Natural killer cell (primary cell): Measurements from ENCODE around the gene TTYH1. TPM values are rescaled to one million over a fixed set of nuclear protein-coding genes. Genes with fewer than 3 reads are reported as not detected.
"Not testable (repeated sequence)": the region's sequence is repeated elsewhere in the genome, so short reads cannot be mapped to it uniquely, and the experiment has no call there.

Experiments used
- ATAC-seq, 3 donors: fragments of 150-1000 bp in 2 of 3; fragments of 200-7000 bp in 1 of 3; cut with Tn5 transposase; 1 replicate in 1 of 3; 2 replicates in 2 of 3; pipeline ENCODE4 v1.10.0; 2021; ENCODE audit warnings: mild to moderate bottlenecking in 2 of 3, moderate library complexity in 2 of 3
- DNase-seq, 2 donors: peaks; one replicate each; pipeline versions ENCODE4 v3.0.0 to v3.0.0-alpha.2; 2013 to 2021; ENCODE audit warnings: mixed read lengths in 1 of 2
- H3K27ac ChIP-seq: one replicate; pipeline ENCODE4 v1.5.1; 2013; ENCODE audit warnings: mild to moderate bottlenecking, low read length
- H3K27me3 ChIP-seq: one replicate; pipeline ENCODE4 v1.6.1; 2013; ENCODE audit warnings: low read length; ENCODE audit not compliant: control insufficient read depth, insufficient read depth
- H3K36me3 ChIP-seq: one replicate; pipeline ENCODE4 v1.6.1; 2013; ENCODE audit warnings: low read length; ENCODE audit not compliant: control insufficient read depth, insufficient read depth
- H3K4me1 ChIP-seq: one replicate; pipeline ENCODE4 v1.6.1; 2013; ENCODE audit warnings: low read length; ENCODE audit not compliant: control insufficient read depth, insufficient read depth
- H3K4me3 ChIP-seq: one replicate; pipeline ENCODE4 v1.5.1; 2013; ENCODE audit warnings: low read length
- H3K9me3 ChIP-seq: one replicate; pipeline ENCODE4 v1.6.1; 2013; ENCODE audit warnings: low read length; ENCODE audit not compliant: control insufficient read depth, insufficient read depth
- H3K27ac Mint-ChIP-seq, 2 donors: one replicate each; pipeline ENCODE4 v1.8.0; 2022; ENCODE audit warnings: mild to moderate bottlenecking in 2 of 2, mixed read lengths in 2 of 2, moderate library complexity in 1 of 2
- H3K27me3 Mint-ChIP-seq, 2 donors: one replicate each; pipeline ENCODE4 v1.8.0; 2022; ENCODE audit warnings: low read depth in 2 of 2, mixed read lengths in 2 of 2
- H3K36me3 Mint-ChIP-seq: one replicate; pipeline ENCODE4 v1.8.0; 2022; ENCODE audit warnings: mixed read lengths
- H3K4me1 Mint-ChIP-seq, 2 donors: one replicate each; pipeline ENCODE4 v1.8.0; 2022; ENCODE audit warnings: mixed read lengths in 2 of 2
- H3K4me3 Mint-ChIP-seq: one replicate; pipeline ENCODE4 v1.8.0; 2022; ENCODE audit warnings: mild to moderate bottlenecking, moderate library complexity, mixed read lengths
- H3K9me3 Mint-ChIP-seq, 2 donors: one replicate each; pipeline ENCODE4 v1.8.0; 2022; ENCODE audit warnings: mixed read lengths in 2 of 2
- WGBS: methylation state at CpG from one replicate; pipeline ENCODE4 v1.1.7; 2013; ENCODE audit warnings: missing lambda C conversion rate; ENCODE audit not compliant: insufficient coverage; 5-methylcytosine and 5-hydroxymethylcytosine counted together
- intact Hi-C: fragments of 100-400 bp; cut with micrococcal nuclease; formaldehyde crosslinking; loops from one replicate; pipeline ENCODE4 v1.14.2; 2022
- total RNA-seq, 4 donors: library from RNA; stranded (reverse); fragments of 120-200 nt in 1 of 4; gene quantifications; one replicate each; pipeline versions ENCODE4 v1.2.3 to v1.2.4, GENCODE V29; 2013 to 2022
- TF ChIP-seq, protein P1 (sequence below): fragments of 200-600 bp; IDR thresholded peaks from one replicate; pipeline ENCODE4 v1.8.0; 2022; ENCODE audit warnings: antibody characterized with exemption

The TTYH1 gene
- total RNA-seq = under 1 TPM; 0.59 to 0.84 (median 0.65) TPM
- total RNA-seq (2013) = 0.29 TPM

DNA sequence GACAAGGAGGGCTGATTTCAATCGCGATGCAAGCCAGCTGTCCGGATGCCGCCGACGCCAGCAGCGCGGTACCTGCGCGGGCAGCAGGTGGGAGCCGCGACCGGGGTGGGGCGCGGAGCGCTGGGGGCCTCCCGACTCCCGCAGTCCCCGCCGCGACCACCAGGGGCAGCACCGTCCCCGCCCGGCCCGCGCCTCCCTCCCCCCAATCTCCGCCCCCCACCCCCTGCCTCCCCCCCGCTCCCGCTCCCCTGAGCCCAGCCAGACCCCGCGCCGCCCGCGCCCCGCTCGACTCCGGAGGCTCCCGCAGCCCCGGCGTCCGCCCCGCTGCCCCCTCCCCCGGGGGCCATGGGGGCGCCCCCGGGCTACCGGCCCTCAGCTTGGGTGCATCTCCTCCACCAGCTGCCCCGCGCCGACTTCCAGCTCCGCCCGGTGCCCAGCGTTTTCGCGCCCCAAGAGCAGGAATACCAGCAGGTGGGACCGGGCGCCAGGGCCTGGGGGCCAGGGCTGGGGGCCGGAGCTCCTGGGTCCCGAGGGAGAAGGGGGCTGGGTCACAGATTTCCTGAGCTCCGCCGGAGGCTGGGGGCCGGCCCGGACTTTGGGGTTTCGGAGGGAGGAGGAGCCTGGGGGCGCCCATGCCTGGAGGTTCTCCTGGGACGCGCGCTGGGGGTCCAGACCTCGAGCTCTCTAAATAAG lies at the start of gene TTYH1:
TTYH1 (plus strand) TSS at position 257 of the 693 bp plus-strand sequence; CDS start at position 346, 89 bp downstream.
- DNase-seq (peak; percentile 41 to 55), ATAC-seq (peak; percentile 61 to 70 (median 68))
- H3K36me3 ChIP-seq = no peaks in the 10 kb centered on the region
- intact Hi-C loops = no loop called here
- H3K4me1 ChIP-seq = peaks cover 34% of the 10 kb centered on the region
- Mint-ChIP-seq H3K9me3 (peaks cover 4% of the 10 kb centered on the region in 2 donors), H3K4me3 (no peak within 1 kb of the TSS), H3K27me3 (peaks cover 17 to 35% of the 10 kb centered on the region in 2 donors), H3K27ac (peak within 1 kb of the TSS in 1 of 2 donors; percentile 56), H3K36me3 (no peaks in the 10 kb centered on the region), H3K4me1 (peaks cover 16 to 32% of the 10 kb centered on the region in 2 donors)
- H3K4me3 ChIP-seq = no peak within 1 kb of the TSS
- H3K27me3 ChIP-seq = peaks cover 24% of the 10 kb centered on the region
- TF ChIP-seq, protein P1, sequence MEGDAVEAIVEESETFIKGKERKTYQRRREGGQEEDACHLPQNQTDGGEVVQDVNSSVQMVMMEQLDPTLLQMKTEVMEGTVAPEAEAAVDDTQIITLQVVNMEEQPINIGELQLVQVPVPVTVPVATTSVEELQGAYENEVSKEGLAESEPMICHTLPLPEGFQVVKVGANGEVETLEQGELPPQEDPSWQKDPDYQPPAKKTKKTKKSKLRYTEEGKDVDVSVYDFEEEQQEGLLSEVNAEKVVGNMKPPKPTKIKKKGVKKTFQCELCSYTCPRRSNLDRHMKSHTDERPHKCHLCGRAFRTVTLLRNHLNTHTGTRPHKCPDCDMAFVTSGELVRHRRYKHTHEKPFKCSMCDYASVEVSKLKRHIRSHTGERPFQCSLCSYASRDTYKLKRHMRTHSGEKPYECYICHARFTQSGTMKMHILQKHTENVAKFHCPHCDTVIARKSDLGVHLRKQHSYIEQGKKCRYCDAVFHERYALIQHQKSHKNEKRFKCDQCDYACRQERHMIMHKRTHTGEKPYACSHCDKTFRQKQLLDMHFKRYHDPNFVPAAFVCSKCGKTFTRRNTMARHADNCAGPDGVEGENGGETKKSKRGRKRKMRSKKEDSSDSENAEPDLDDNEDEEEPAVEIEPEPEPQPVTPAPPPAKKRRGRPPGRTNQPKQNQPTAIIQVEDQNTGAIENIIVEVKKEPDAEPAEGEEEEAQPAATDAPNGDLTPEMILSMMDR = peak; percentile 54
- no peak within 1 kb of the TSS for H3K27ac ChIP-seq
- 4% methylated on average over 57 of the region's 68 CpGs for WGBS
- H3K9me3 ChIP-seq = no peaks in the 10 kb centered on the region

- H3K9me3 ChIP-seq, DNase-seq, H3K36me3 ChIP-seq, H3K9me3 Mint-ChIP-seq, ATAC-seq, intact Hi-C loops, H3K27me3 ChIP-seq, H3K27me3 Mint-ChIP-seq, H3K36me3 Mint-ChIP-seq, H3K4me3 ChIP-seq, H3K27ac ChIP-seq: not testable (repeated sequence)
- 90% methylated on average over 10 of the region's 13 CpGs for WGBS
- H3K4me3 Mint-ChIP-seq = peak overlapping the region; percentile 41
- peaks cover 73% of the 10 kb centered on the region for H3K4me1 ChIP-seq
- H3K27ac Mint-ChIP-seq = peak overlapping the region; percentile 62 to 97
- peaks cover 59 to 75% of the 10 kb centered on the region in 2 donors for H3K4me1 Mint-ChIP-seq
These were observed 49.5 kb upstream of the TTYH1 start for GRCh38 chr19:54365798-54366197.

GRCh38 chr19:54366811-54367210 lies 48.5 kb upstream of the TTYH1 start:
- Mint-ChIP-seq H3K36me3 (no peaks in the 10 kb centered on the region), H3K4me3 (peak overlapping the region; percentile 42), H3K27ac (peak overlapping the region; percentile 36 to 62), H3K4me1 (peaks cover 57 to 74% of the 10 kb centered on the region in 2 donors), H3K9me3 (no peaks in the 10 kb centered on the region), H3K27me3 (no peaks in the 10 kb centered on the region)
- Histone ChIP-seq H3K36me3 (no peaks in the 10 kb centered on the region), H3K4me1 (peaks cover 73% of the 10 kb centered on the region), H3K27ac (no peak overlapping the region), H3K4me3 (no peak overlapping the region), H3K9me3 (no peaks in the 10 kb centered on the region), H3K27me3 (no peaks in the 10 kb centered on the region)
- intact Hi-C loops = no loop called here
- 82% methylated on average over 4 of the region's 6 CpGs for WGBS
- DNase-seq (no peak), ATAC-seq (no peak)
- TF ChIP-seq, protein P1 = no peak

DNA sequence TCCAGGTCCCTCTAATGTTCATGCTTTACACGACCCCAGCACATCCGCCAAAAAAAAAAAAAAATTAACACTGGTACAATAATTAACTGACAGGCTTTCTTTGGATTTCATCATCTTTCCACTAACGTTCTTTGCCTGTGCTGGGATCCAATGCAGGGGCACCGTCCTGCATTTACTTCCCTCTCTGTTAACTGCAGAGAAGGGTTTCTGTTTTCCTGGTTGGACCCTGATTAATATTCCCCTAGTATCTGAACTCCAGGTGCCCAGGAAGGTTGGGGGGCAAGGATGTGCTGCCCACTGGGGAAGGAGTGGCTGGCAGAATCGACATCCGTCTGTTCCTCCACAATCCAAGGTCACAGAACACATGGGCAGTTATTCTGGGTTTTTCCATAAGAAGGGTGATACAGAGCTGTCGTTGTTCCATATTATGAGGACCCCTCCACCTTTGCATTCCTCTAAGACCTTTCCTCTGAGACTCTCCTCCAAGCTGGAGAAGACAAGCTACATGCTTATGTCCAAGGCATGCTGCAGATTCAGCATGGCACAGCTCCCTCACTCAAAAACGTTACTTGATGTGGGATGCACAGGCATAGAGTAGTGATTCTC lies 46.1 kb upstream of the TTYH1 start:
- WGBS = 31% methylated on average over 8 of the region's 8 CpGs
- H3K9me3 Mint-ChIP-seq = no peaks in the 10 kb centered on the region
- Histone ChIP-seq H3K9me3 (no peaks in the 10 kb centered on the region), H3K36me3 (no peaks in the 10 kb centered on the region), H3K27me3 (no peaks in the 10 kb centered on the region), H3K27ac (peak overlapping the region; percentile 62), H3K4me1 (peaks cover 69% of the 10 kb centered on the region), H3K4me3 (peak overlapping the region; percentile 38)
- TF ChIP-seq, protein P1 = no peak
- peak overlapping the region; percentile 84 for H3K4me3 Mint-ChIP-seq
- ATAC-seq = no peak
- H3K27ac Mint-ChIP-seq = peak overlapping the region; percentile 75 to 91
- intact Hi-C loops = no loop called here
- peaks cover 44 to 69% of the 10 kb centered on the region in 2 donors for H3K4me1 Mint-ChIP-seq
- H3K27me3 Mint-ChIP-seq = no peaks in the 10 kb centered on the region
- DNase-seq = no peak
- no peaks in the 10 kb centered on the region for H3K36me3 Mint-ChIP-seq

DNA sequence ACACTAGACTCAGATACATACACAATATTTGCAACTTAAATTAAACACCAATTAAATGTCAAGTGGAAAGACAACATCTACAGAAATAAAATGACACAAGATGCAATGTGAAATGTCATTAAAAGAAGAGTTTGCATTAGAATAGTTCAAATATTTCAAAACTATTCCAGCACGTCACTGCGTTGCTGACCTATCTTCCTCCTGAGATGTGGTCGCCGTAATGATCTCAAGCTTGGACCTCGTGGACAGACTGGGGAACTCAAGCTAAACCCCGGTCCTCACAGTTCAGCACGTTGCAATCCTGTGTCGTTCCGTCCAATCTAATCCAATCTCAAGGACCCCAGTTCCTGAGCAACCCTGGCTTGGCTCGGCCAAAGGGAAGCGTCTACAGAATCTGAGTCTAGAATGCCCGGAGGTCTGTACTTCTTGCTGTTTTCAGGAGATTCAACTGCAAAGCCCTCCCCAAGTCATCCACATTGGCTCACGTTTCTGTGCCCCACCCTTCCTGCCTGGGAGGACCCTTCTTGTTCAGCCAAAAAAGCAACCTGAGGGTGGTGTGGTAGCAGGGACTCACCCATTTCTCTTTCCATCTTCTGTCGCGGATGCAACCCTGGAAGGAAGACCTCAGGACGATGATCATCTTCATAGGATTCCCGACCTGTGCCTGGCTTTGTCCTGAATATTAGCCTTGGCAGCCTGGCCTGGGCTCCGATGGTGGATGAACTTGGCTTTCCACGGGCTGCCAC lies 45.4 kb upstream of the TTYH1 start:
- H3K4me1 ChIP-seq = peaks cover 68% of the 10 kb centered on the region
- DNase-seq, H3K9me3 ChIP-seq, H3K36me3 Mint-ChIP-seq, intact Hi-C loops, H3K9me3 Mint-ChIP-seq, H3K27me3 Mint-ChIP-seq, H3K27me3 ChIP-seq, H3K36me3 ChIP-seq: not testable (repeated sequence)
- Mint-ChIP-seq H3K27ac (peak overlapping the region; percentile 75 to 91), H3K4me1 (peaks cover 39 to 66% of the 10 kb centered on the region in 2 donors), H3K4me3 (peak overlapping the region; percentile 84)
- ATAC-seq = peak in 2 of 3 donors; percentile 17 to 36
- H3K4me3 ChIP-seq = peak overlapping the region; percentile 48
- peak overlapping the region; percentile 62 for H3K27ac ChIP-seq
- WGBS = 0% methylated on average over 5 of the region's 19 CpGs
